ENCODE data around the gene MCC. TPM values are rescaled to one million over a fixed set of nuclear protein-coding genes. Genes with fewer than 3 reads are reported as not detected.

Gene MCC
- total RNA-seq, 1 experiment from 2014 or later, result 23.5 TPM

DNA sequence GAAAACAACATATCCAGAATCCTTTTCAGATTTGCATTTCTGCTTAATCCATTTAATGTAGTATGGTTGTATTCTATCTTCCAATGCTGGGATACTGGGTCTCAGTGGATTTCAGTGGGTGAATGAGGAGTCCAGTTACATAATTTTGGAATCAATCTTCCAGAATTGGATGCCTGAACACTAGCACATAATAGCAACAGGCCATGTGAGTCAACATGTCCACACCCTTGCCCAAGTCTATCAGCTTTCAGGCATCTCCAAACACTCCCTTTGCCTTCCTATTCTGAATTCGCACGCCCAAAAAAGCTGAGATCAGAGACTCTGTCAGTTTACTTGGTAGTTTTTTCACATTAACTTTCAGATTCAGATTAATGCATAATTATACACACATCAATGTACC lies 256.0 kb downstream of the MCC start (continued):
- TF ChIP-seq, protein P1, sequence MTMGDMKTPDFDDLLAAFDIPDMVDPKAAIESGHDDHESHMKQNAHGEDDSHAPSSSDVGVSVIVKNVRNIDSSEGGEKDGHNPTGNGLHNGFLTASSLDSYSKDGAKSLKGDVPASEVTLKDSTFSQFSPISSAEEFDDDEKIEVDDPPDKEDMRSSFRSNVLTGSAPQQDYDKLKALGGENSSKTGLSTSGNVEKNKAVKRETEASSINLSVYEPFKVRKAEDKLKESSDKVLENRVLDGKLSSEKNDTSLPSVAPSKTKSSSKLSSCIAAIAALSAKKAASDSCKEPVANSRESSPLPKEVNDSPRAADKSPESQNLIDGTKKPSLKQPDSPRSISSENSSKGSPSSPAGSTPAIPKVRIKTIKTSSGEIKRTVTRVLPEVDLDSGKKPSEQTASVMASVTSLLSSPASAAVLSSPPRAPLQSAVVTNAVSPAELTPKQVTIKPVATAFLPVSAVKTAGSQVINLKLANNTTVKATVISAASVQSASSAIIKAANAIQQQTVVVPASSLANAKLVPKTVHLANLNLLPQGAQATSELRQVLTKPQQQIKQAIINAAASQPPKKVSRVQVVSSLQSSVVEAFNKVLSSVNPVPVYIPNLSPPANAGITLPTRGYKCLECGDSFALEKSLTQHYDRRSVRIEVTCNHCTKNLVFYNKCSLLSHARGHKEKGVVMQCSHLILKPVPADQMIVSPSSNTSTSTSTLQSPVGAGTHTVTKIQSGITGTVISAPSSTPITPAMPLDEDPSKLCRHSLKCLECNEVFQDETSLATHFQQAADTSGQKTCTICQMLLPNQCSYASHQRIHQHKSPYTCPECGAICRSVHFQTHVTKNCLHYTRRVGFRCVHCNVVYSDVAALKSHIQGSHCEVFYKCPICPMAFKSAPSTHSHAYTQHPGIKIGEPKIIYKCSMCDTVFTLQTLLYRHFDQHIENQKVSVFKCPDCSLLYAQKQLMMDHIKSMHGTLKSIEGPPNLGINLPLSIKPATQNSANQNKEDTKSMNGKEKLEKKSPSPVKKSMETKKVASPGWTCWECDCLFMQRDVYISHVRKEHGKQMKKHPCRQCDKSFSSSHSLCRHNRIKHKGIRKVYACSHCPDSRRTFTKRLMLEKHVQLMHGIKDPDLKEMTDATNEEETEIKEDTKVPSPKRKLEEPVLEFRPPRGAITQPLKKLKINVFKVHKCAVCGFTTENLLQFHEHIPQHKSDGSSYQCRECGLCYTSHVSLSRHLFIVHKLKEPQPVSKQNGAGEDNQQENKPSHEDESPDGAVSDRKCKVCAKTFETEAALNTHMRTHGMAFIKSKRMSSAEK (CRISPR knock-in tag; IDR thresholded peaks at IDR 0.05; ENCODE audit: borderline replicate concordance), result no peak
- TF ChIP-seq, protein P2, sequence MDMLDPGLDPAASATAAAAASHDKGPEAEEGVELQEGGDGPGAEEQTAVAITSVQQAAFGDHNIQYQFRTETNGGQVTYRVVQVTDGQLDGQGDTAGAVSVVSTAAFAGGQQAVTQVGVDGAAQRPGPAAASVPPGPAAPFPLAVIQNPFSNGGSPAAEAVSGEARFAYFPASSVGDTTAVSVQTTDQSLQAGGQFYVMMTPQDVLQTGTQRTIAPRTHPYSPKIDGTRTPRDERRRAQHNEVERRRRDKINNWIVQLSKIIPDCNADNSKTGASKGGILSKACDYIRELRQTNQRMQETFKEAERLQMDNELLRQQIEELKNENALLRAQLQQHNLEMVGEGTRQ (CRISPR knock-in tag; IDR thresholded peaks at IDR 0.05), result no peak
- no peak for TF ChIP-seq GABPB1 (CRISPR knock-in tag; IDR thresholded peaks at IDR 0.05)
- no peak for TF ChIP-seq ELF4 (CRISPR knock-in tag; IDR thresholded peaks at IDR 0.05; ENCODE audit: low read depth)
- TF ChIP-seq ZNF138 (CRISPR knock-in tag; conservative IDR thresholded peaks at IDR 0.05), result no peak
- TF ChIP-seq ZBTB21 (CRISPR knock-in tag; IDR thresholded peaks at IDR 0.05; ENCODE audit: borderline replicate concordance), result no peak
- TF ChIP-seq CREB1 (CRISPR knock-in tag; IDR thresholded peaks at IDR 0.05), result no peak
- TF ChIP-seq NR3C1 (CRISPR knock-in tag; conservative IDR thresholded peaks at IDR 0.05; ENCODE audit: low read depth), result no peak
- TF ChIP-seq SOX15 (CRISPR knock-in tag; IDR thresholded peaks at IDR 0.05), result no peak
- TF ChIP-seq, protein P3, sequence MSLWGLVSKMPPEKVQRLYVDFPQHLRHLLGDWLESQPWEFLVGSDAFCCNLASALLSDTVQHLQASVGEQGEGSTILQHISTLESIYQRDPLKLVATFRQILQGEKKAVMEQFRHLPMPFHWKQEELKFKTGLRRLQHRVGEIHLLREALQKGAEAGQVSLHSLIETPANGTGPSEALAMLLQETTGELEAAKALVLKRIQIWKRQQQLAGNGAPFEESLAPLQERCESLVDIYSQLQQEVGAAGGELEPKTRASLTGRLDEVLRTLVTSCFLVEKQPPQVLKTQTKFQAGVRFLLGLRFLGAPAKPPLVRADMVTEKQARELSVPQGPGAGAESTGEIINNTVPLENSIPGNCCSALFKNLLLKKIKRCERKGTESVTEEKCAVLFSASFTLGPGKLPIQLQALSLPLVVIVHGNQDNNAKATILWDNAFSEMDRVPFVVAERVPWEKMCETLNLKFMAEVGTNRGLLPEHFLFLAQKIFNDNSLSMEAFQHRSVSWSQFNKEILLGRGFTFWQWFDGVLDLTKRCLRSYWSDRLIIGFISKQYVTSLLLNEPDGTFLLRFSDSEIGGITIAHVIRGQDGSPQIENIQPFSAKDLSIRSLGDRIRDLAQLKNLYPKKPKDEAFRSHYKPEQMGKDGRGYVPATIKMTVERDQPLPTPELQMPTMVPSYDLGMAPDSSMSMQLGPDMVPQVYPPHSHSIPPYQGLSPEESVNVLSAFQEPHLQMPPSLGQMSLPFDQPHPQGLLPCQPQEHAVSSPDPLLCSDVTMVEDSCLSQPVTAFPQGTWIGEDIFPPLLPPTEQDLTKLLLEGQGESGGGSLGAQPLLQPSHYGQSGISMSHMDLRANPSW (CRISPR knock-in tag; conservative IDR thresholded peaks at IDR 0.05; ENCODE audit: low read depth), result no peak
- TF ChIP-seq, protein P4, sequence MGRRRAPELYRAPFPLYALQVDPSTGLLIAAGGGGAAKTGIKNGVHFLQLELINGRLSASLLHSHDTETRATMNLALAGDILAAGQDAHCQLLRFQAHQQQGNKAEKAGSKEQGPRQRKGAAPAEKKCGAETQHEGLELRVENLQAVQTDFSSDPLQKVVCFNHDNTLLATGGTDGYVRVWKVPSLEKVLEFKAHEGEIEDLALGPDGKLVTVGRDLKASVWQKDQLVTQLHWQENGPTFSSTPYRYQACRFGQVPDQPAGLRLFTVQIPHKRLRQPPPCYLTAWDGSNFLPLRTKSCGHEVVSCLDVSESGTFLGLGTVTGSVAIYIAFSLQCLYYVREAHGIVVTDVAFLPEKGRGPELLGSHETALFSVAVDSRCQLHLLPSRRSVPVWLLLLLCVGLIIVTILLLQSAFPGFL (CRISPR knock-in tag; IDR thresholded peaks at IDR 0.05; ENCODE audit: borderline replicate concordance), result no peak
- no peak for TF ChIP-seq ESRRA (CRISPR knock-in tag; IDR thresholded peaks at IDR 0.05; ENCODE audit: borderline replicate concordance)

DNA sequence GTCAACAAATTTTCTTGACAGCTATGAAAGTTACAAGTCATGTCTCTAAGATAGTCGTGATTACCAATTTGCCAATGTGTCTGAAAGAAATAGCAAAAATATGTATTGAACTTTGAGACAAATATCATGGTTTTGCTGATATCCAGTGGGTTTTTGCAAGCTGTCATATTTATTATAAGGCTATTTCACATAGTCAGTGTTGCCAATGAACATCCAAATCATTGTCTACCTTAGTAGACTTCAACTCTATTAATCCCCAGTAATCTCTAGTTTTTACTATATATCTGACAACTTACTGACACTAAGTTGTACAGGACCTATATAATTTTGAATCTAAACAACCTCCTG lies 256.6 kb downstream of the MCC start:
- peaks cover 65% of the 10 kb centered on the region for H3K4me1 Mint-ChIP-seq
- POLR2A ChIA-PET, result no interaction called here
- TF ChIP-seq, protein P5, sequence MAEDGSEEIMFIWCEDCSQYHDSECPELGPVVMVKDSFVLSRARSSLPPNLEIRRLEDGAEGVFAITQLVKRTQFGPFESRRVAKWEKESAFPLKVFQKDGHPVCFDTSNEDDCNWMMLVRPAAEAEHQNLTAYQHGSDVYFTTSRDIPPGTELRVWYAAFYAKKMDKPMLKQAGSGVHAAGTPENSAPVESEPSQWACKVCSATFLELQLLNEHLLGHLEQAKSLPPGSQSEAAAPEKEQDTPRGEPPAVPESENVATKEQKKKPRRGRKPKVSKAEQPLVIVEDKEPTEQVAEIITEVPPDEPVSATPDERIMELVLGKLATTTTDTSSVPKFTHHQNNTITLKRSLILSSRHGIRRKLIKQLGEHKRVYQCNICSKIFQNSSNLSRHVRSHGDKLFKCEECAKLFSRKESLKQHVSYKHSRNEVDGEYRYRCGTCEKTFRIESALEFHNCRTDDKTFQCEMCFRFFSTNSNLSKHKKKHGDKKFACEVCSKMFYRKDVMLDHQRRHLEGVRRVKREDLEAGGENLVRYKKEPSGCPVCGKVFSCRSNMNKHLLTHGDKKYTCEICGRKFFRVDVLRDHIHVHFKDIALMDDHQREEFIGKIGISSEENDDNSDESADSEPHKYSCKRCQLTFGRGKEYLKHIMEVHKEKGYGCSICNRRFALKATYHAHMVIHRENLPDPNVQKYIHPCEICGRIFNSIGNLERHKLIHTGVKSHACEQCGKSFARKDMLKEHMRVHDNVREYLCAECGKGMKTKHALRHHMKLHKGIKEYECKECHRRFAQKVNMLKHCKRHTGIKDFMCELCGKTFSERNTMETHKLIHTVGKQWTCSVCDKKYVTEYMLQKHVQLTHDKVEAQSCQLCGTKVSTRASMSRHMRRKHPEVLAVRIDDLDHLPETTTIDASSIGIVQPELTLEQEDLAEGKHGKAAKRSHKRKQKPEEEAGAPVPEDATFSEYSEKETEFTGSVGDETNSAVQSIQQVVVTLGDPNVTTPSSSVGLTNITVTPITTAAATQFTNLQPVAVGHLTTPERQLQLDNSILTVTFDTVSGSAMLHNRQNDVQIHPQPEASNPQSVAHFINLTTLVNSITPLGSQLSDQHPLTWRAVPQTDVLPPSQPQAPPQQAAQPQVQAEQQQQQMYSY (CRISPR knock-in tag; IDR thresholded peaks at IDR 0.05), result no peak
- TF ChIP-seq RORB (CRISPR knock-in tag; IDR thresholded peaks at IDR 0.05), result no peak
- TF ChIP-seq GTF2I (CRISPR knock-in tag; conservative IDR thresholded peaks at IDR 0.05), result no peak
- TF ChIP-seq OVOL2 (CRISPR knock-in tag; IDR thresholded peaks at IDR 0.05; ENCODE audit: borderline replicate concordance), result no peak
- TF ChIP-seq, protein P6, sequence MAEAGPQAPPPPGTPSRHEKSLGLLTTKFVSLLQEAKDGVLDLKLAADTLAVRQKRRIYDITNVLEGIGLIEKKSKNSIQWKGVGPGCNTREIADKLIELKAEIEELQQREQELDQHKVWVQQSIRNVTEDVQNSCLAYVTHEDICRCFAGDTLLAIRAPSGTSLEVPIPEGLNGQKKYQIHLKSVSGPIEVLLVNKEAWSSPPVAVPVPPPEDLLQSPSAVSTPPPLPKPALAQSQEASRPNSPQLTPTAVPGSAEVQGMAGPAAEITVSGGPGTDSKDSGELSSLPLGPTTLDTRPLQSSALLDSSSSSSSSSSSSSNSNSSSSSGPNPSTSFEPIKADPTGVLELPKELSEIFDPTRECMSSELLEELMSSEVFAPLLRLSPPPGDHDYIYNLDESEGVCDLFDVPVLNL (CRISPR knock-in tag; IDR thresholded peaks at IDR 0.05; ENCODE audit: borderline replicate concordance, low read depth), result no peak
- no peak for TF ChIP-seq RELA (CRISPR knock-in tag; IDR thresholded peaks at IDR 0.05; ENCODE audit: borderline replicate concordance)
- TF ChIP-seq, protein P7, sequence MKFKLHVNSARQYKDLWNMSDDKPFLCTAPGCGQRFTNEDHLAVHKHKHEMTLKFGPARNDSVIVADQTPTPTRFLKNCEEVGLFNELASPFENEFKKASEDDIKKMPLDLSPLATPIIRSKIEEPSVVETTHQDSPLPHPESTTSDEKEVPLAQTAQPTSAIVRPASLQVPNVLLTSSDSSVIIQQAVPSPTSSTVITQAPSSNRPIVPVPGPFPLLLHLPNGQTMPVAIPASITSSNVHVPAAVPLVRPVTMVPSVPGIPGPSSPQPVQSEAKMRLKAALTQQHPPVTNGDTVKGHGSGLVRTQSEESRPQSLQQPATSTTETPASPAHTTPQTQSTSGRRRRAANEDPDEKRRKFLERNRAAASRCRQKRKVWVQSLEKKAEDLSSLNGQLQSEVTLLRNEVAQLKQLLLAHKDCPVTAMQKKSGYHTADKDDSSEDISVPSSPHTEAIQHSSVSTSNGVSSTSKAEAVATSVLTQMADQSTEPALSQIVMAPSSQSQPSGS (CRISPR knock-in tag; IDR thresholded peaks at IDR 0.05; ENCODE audit: borderline replicate concordance, low read depth), result no peak
- no peak for TF ChIP-seq ATF1 (CRISPR knock-in tag; IDR thresholded peaks at IDR 0.05)

More for the DNA sequence above, 256.6 kb downstream of the MCC start:
- H3K27ac Mint-ChIP-seq, result peak overlapping the region; percentile 61; the same call in 1 of the 2 replicates
- no peaks in the 10 kb centered on the region for H3K27me3 Mint-ChIP-seq (ENCODE audit: low read depth)
- ATAC-seq (no peak), DNase-seq (ENCODE audit: low spot score) (no peak)
- H3K4me3 Mint-ChIP-seq, result no peak overlapping the region
- CTCF ChIA-PET, result no interaction called here
- no peaks in the 10 kb centered on the region for H3K9me3 Mint-ChIP-seq
- H3K36me3 Mint-ChIP-seq, result no peaks in the 10 kb centered on the region
